GM12878 (cell line): ENCODE measurements around the gene RNU6-9.

Source experiments
- CTCF ChIP-seq, 3 experiments: IDR thresholded peaks in 2 of 3; conservative IDR thresholded peaks in 1 of 3; 2 replicates each; pipeline ENCODE4 v1.5.1; 2011; ENCODE audit warnings: low read depth in 3 of 3, low read length in 3 of 3, mild to moderate bottlenecking in 3 of 3, control low read depth in 2 of 3, moderate library complexity in 2 of 3, inconsistent platforms in 1 of 3, mixed read lengths in 1 of 3; ENCODE audit not compliant: control insufficient read depth in 2 of 3, insufficient read depth in 1 of 3; ENCODE audit errors: extremely low read depth in 1 of 3
- EP300 ChIP-seq, 2 experiments: fragments of 150-350 bp in 1 of 2; IDR thresholded peaks; 2 replicates each; pipeline ENCODE4 v1.6.1; 2011 to 2012; ENCODE audit warnings: low read depth in 2 of 2, low read length in 2 of 2, borderline replicate concordance in 1 of 2, improper control_type of control experiment in 1 of 2, inconsistent platforms in 1 of 2; ENCODE audit not compliant: control insufficient read depth in 1 of 2
- EZH2 ChIP-seq: IDR thresholded peaks from 2 replicates; pipeline ENCODE4 v1.6.1; 2012; ENCODE audit warnings: low read depth, mild to moderate bottlenecking, control low read depth, inconsistent platforms, low read length, borderline replicate concordance; ENCODE audit not compliant: control insufficient read depth
- PRDM15 ChIP-seq: fragments of 450-650 bp; formaldehyde crosslinking; IDR thresholded peaks from 2 replicates; pipeline ENCODE4 v1.4.0; 2020; ENCODE audit warnings: mild to moderate bottlenecking, moderate library complexity

- TF ChIP-seq EZH2: no peak
- no peak for TF ChIP-seq PRDM15 (CRISPR knock-in tag)
- TF ChIP-seq CTCF (IDR thresholded peaks at IDR 0.05 in 2 of 3, conservative IDR thresholded peaks at IDR 0.05 in 1 of 3; ENCODE audit: control insufficient read depth in 2 of 3, extremely low read depth in 1 of 3, insufficient read depth in 1 of 3, low read depth in 3 of 3, low read length in 3 of 3): no peak
- no peak for TF ChIP-seq EP300 (IDR thresholded peaks at IDR 0.05; ENCODE audit: borderline replicate concordance in 1 of 2, control insufficient read depth in 1 of 2, low read depth in 2 of 2, low read length in 2 of 2)
Observed at GRCh38 chr19:899336-900042, 6.2 kb downstream of the RNU6-9 start.
